Activated naive CD8-positive, alpha-beta T cell treated with anti-CD3 and anti-CD28 coated beads, Interleukin-2, amount 10 ng/mL, durations not matched to agents 7 days and 5 days (primary cell): ENCODE results near the gene C10orf53. TPM values are rescaled to one million over a fixed set of nuclear protein-coding genes. Genes with fewer than 3 reads are reported as not detected.
A peak's percentile ranks its signal among the peaks of the same experiment; 100 is the strongest.
"Not testable (repeated sequence)": the region's sequence is repeated elsewhere in the genome, so short reads cannot be mapped to it uniquely, and the experiment has no call there.

Source experiments
- ATAC-seq: fragments of 150-1000 bp; cut with Tn5 transposase; one replicate; pipeline ENCODE4 v1.10.0; 2021; ENCODE audit warnings: low read depth, moderate library complexity
- POLR2A ChIA-PET: fragments of 350-600 bp; sonication (Branson Sonifier 250); formaldehyde crosslinking; loops from one replicate; lab custom pipeline; 2021; ENCODE audit warnings: antibody characterized with exemption; lab: Charles Lee
- DNase-seq: peaks from one replicate; pipeline ENCODE4 v3.0.0; 2021
- H3K27ac Mint-ChIP-seq: one replicate; pipeline ENCODE4 v1.8.0; 2022; ENCODE audit warnings: mild to moderate bottlenecking, mixed read lengths
- H3K27me3 Mint-ChIP-seq: one replicate; pipeline ENCODE4 v1.8.0; 2022; ENCODE audit warnings: mild to moderate bottlenecking, moderate library complexity, mixed read lengths
- H3K36me3 Mint-ChIP-seq: one replicate; pipeline ENCODE4 v1.8.0; 2021; ENCODE audit warnings: mild to moderate bottlenecking, mixed read lengths
- H3K4me1 Mint-ChIP-seq: one replicate; pipeline ENCODE4 v1.8.0; 2021; ENCODE audit warnings: mixed read lengths
- H3K4me3 Mint-ChIP-seq: one replicate; pipeline ENCODE4 v1.8.0; 2022; ENCODE audit warnings: mild to moderate bottlenecking, moderate library complexity, mixed read lengths
- H3K9me3 Mint-ChIP-seq: one replicate; pipeline ENCODE4 v1.8.0; 2021; ENCODE audit warnings: mixed read lengths
- total RNA-seq, 2 experiments: library from RNA; stranded (reverse); gene quantifications; one replicate each; pipeline ENCODE4 v1.2.3, GENCODE V29; 2021

C10orf53 gene
- total RNA-seq, 2 experiments from 2014 or later, result not detected

GRCh38 chr10:49711481-49711880, 32.0 kb downstream of the C10orf53 start:
- Mint-ChIP-seq H3K4me1 (no peaks in the 10 kb centered on the region), H3K9me3 (peaks cover 2% of the 10 kb centered on the region), H3K36me3 (no peaks in the 10 kb centered on the region), H3K27ac (no peak overlapping the region), H3K4me3 (no peak overlapping the region), H3K27me3 (peaks cover 5% of the 10 kb centered on the region)
- POLR2A ChIA-PET, result no interaction called here
- no peak for DNase-seq
- no peak for ATAC-seq

- POLR2A ChIA-PET, result no interaction called here
- peaks cover 7% of the 10 kb centered on the region for H3K27me3 Mint-ChIP-seq
- H3K36me3 Mint-ChIP-seq, result no peaks in the 10 kb centered on the region
- no peaks in the 10 kb centered on the region for H3K4me1 Mint-ChIP-seq
- no peak overlapping the region for H3K4me3 Mint-ChIP-seq
- no peak for ATAC-seq
- H3K9me3 Mint-ChIP-seq, result peaks cover 3% of the 10 kb centered on the region
- DNase-seq, result no peak
- H3K27ac Mint-ChIP-seq, result no peak overlapping the region
Measured at GRCh38 chr10:49713266-49713665, 33.8 kb downstream of the C10orf53 start.

- H3K9me3 Mint-ChIP-seq, H3K4me1 Mint-ChIP-seq: not testable (repeated sequence)
Measured at GRCh38 chr10:49715157-49715556, 35.7 kb downstream of the C10orf53 start.

GRCh38 chr10:49726593-49726992, 47.1 kb downstream of the C10orf53 start:
- H3K4me1 Mint-ChIP-seq, result no peaks in the 10 kb centered on the region
- DNase-seq (no peak), ATAC-seq (no peak)
- no peaks in the 10 kb centered on the region for H3K27me3 Mint-ChIP-seq
- no peaks in the 10 kb centered on the region for H3K36me3 Mint-ChIP-seq
- H3K9me3 Mint-ChIP-seq, result peaks cover 6% of the 10 kb centered on the region
- no peak overlapping the region for H3K4me3 Mint-ChIP-seq
- no peak overlapping the region for H3K27ac Mint-ChIP-seq
- POLR2A ChIA-PET, result no interaction called here

More at GRCh38 chr10:49715157-49715556, 35.7 kb downstream of the C10orf53 start:
- H3K27me3 Mint-ChIP-seq, POLR2A ChIA-PET, H3K4me3 Mint-ChIP-seq, H3K27ac Mint-ChIP-seq, DNase-seq, H3K36me3 Mint-ChIP-seq, ATAC-seq: not testable (repeated sequence)

GRCh38 chr10:49733866-49734265, 54.4 kb downstream of the C10orf53 start:
- Mint-ChIP-seq H3K4me1 (no peaks in the 10 kb centered on the region), H3K36me3 (no peaks in the 10 kb centered on the region), H3K4me3 (no peak overlapping the region), H3K9me3 (no peaks in the 10 kb centered on the region), H3K27ac (no peak overlapping the region), H3K27me3 (no peaks in the 10 kb centered on the region)
- DNase-seq (no peak), ATAC-seq (no peak)
- POLR2A ChIA-PET, result no interaction called here

- Mint-ChIP-seq H3K9me3 (no peaks in the 10 kb centered on the region), H3K4me3 (no peak overlapping the region), H3K4me1 (no peaks in the 10 kb centered on the region), H3K36me3 (no peaks in the 10 kb centered on the region), H3K27ac (no peak overlapping the region), H3K27me3 (no peaks in the 10 kb centered on the region)
- ATAC-seq (no peak), DNase-seq (no peak)
- POLR2A ChIA-PET, result no interaction called here
Measured at GRCh38 chr10:49734676-49735075, 55.2 kb downstream of the C10orf53 start.

GRCh38 chr10:49735161-49735560, 55.7 kb downstream of the C10orf53 start:
- Mint-ChIP-seq H3K36me3 (no peaks in the 10 kb centered on the region), H3K4me3 (no peak overlapping the region), H3K4me1 (no peaks in the 10 kb centered on the region), H3K27ac (no peak overlapping the region), H3K27me3 (no peaks in the 10 kb centered on the region), H3K9me3 (no peaks in the 10 kb centered on the region)
- ATAC-seq (no peak), DNase-seq (no peak)
- POLR2A ChIA-PET, result no interaction called here

- Mint-ChIP-seq H3K4me3 (no peak overlapping the region), H3K36me3 (no peaks in the 10 kb centered on the region), H3K4me1 (no peaks in the 10 kb centered on the region), H3K9me3 (no peaks in the 10 kb centered on the region), H3K27ac (no peak overlapping the region), H3K27me3 (no peaks in the 10 kb centered on the region)
- ATAC-seq (no peak), DNase-seq (no peak)
- POLR2A ChIA-PET, result no interaction called here
Measured at GRCh38 chr10:49735848-49736563, 56.6 kb downstream of the C10orf53 start.

GRCh38 chr10:49736564-49737113, 57.2 kb downstream of the C10orf53 start:
- ATAC-seq, result no peak
- POLR2A ChIA-PET, result no interaction called here
- H3K4me3 Mint-ChIP-seq, result no peak overlapping the region
- no peak for DNase-seq
- H3K27me3 Mint-ChIP-seq, result no peaks in the 10 kb centered on the region
- H3K27ac Mint-ChIP-seq, result no peak overlapping the region
- no peaks in the 10 kb centered on the region for H3K4me1 Mint-ChIP-seq
- H3K9me3 Mint-ChIP-seq, result no peaks in the 10 kb centered on the region
- H3K36me3 Mint-ChIP-seq, result no peaks in the 10 kb centered on the region

- Mint-ChIP-seq H3K36me3 (no peaks in the 10 kb centered on the region), H3K4me3 (no peak overlapping the region), H3K4me1 (no peaks in the 10 kb centered on the region), H3K9me3 (no peaks in the 10 kb centered on the region), H3K27ac (no peak overlapping the region), H3K27me3 (no peaks in the 10 kb centered on the region)
- POLR2A ChIA-PET, result no interaction called here
- no peak for DNase-seq
- ATAC-seq, result no peak
Measured at GRCh38 chr10:49737474-49738201, 58.2 kb downstream of the C10orf53 start.

GRCh38 chr10:49738616-49739360, 59.3 kb downstream of the C10orf53 start:
- Mint-ChIP-seq H3K9me3 (no peaks in the 10 kb centered on the region), H3K36me3 (no peaks in the 10 kb centered on the region), H3K4me3 (no peak overlapping the region), H3K27me3 (no peaks in the 10 kb centered on the region), H3K27ac (no peak overlapping the region), H3K4me1 (no peaks in the 10 kb centered on the region)
- no peak for ATAC-seq
- DNase-seq, result no peak
- POLR2A ChIA-PET, result no interaction called here

GRCh38 chr10:49739426-49739825, 60.0 kb downstream of the C10orf53 start:
- H3K27ac Mint-ChIP-seq, result no peak overlapping the region
- no peaks in the 10 kb centered on the region for H3K4me1 Mint-ChIP-seq
- ATAC-seq, result peak; percentile 10
- no peak for DNase-seq
- H3K4me3 Mint-ChIP-seq, result no peak overlapping the region
- no peaks in the 10 kb centered on the region for H3K9me3 Mint-ChIP-seq
- H3K27me3 Mint-ChIP-seq, result no peaks in the 10 kb centered on the region
- no peaks in the 10 kb centered on the region for H3K36me3 Mint-ChIP-seq
- POLR2A ChIA-PET, result no interaction called here

GRCh38 chr10:49740346-49741107, 61.1 kb downstream of the C10orf53 start:
- POLR2A ChIA-PET, result no interaction called here
- no peaks in the 10 kb centered on the region for H3K9me3 Mint-ChIP-seq
- no peak for ATAC-seq

More at GRCh38 chr10:49740346-49741107, 61.1 kb downstream of the C10orf53 start:
- Mint-ChIP-seq H3K27ac (no peak overlapping the region), H3K4me3 (no peak overlapping the region), H3K27me3 (no peaks in the 10 kb centered on the region), H3K36me3 (no peaks in the 10 kb centered on the region), H3K4me1 (no peaks in the 10 kb centered on the region)
- DNase-seq, result no peak
